Activated T-helper 1 cell treated with anti-CD3 and anti-CD28 coated beads, Interleukin-12 subunit alpha, Interleukin-12 subunit beta, Interleukin-2, Interleukin-4 antibody, amounts not matched to agents 30 ng/mL and 10 ng/mL and 1 ng/mL, durations not matched to agents 14 hours and 24 hours and 36 hours (primary cell): ENCODE measurements around the gene IFI27L1. TPM values are rescaled to one million over a fixed set of nuclear protein-coding genes. Genes with fewer than 3 reads are reported as not detected.
"Not testable (repeated sequence)": the region's sequence is repeated elsewhere in the genome, so short reads cannot be mapped to it uniquely, and the experiment has no call there.

Source experiments
- DNase-seq: peaks from one replicate; pipeline ENCODE4 v3.0.0; 2021; ENCODE audit warnings: low spot score
- H3K27ac Mint-ChIP-seq: one replicate; pipeline ENCODE4 v1.8.0; 2021; ENCODE audit warnings: mild to moderate bottlenecking, mixed read lengths
- H3K27me3 Mint-ChIP-seq: one replicate; pipeline ENCODE4 v1.8.0; 2022; ENCODE audit warnings: mild to moderate bottlenecking, moderate library complexity, mixed read lengths; ENCODE audit not compliant: insufficient read depth
- H3K36me3 Mint-ChIP-seq: one replicate; pipeline ENCODE4 v1.8.0; 2021; ENCODE audit warnings: low read depth, mixed read lengths
- H3K4me1 Mint-ChIP-seq: one replicate; pipeline ENCODE4 v1.8.0; 2021; ENCODE audit warnings: low read depth, mixed read lengths
- H3K4me3 Mint-ChIP-seq: one replicate; pipeline ENCODE4 v1.8.0; 2021; ENCODE audit warnings: mild to moderate bottlenecking, moderate library complexity, mixed read lengths
- H3K9me3 Mint-ChIP-seq: one replicate; pipeline ENCODE4 v1.8.0; 2021; ENCODE audit warnings: mixed read lengths
- intact Hi-C: fragments of 100-400 bp; cut with micrococcal nuclease; formaldehyde crosslinking; loops from one replicate; pipeline ENCODE4 v1.15.1; 2024
- total RNA-seq: library from RNA; stranded (reverse); gene quantifications from 2 replicates; pipeline ENCODE4 v1.2.3, GENCODE V29; 2022

IFI27L1 gene
- total RNA-seq, 1 donor from 2014 or later = 22.7 TPM

- H3K27ac Mint-ChIP-seq = peak overlapping the region; percentile 46
- intact Hi-C loops = loop anchor here (1.0 kb wide), 1 partner anchor 30 kb away; the partner anchor contains the start of genes DDX24 and IFI27L1
Measured at GRCh38 chr14:94051779-94052178, 29.3 kb upstream of the IFI27L1 start.

GRCh38 chr14:94052199-94052598, 28.9 kb upstream of the IFI27L1 start:
- Mint-ChIP-seq H3K4me1 (peaks cover 45% of the 10 kb centered on the region), H3K27ac (peak overlapping the region; percentile 46), H3K9me3 (no peaks in the 10 kb centered on the region), H3K4me3 (no peak overlapping the region), H3K27me3 (no peaks in the 10 kb centered on the region), H3K36me3 (peaks cover 66% of the 10 kb centered on the region)
- no peak for DNase-seq
- intact Hi-C loops = loop anchor here (1.0 kb wide), 1 partner anchor 29 kb away; the partner anchor contains the start of genes DDX24 and IFI27L1

More at GRCh38 chr14:94051779-94052178, 29.3 kb upstream of the IFI27L1 start:
- no peak overlapping the region for H3K4me3 Mint-ChIP-seq
- no peaks in the 10 kb centered on the region for H3K27me3 Mint-ChIP-seq
- no peaks in the 10 kb centered on the region for H3K9me3 Mint-ChIP-seq
- DNase-seq = no peak
- H3K36me3 Mint-ChIP-seq = peaks cover 66% of the 10 kb centered on the region
- peaks cover 41% of the 10 kb centered on the region for H3K4me1 Mint-ChIP-seq

GRCh38 chr14:94052662-94053061, 28.4 kb upstream of the IFI27L1 start:
- intact Hi-C loops = loop anchor here (1.0 kb wide), 1 partner anchor 29 kb away; the partner anchor contains the start of genes DDX24 and IFI27L1
- H3K9me3 Mint-ChIP-seq = no peaks in the 10 kb centered on the region
- H3K4me3 Mint-ChIP-seq = no peak overlapping the region
- no peaks in the 10 kb centered on the region for H3K27me3 Mint-ChIP-seq
- no peak for DNase-seq
- H3K27ac Mint-ChIP-seq = peak overlapping the region; percentile 46
- peaks cover 62% of the 10 kb centered on the region for H3K36me3 Mint-ChIP-seq
- peaks cover 49% of the 10 kb centered on the region for H3K4me1 Mint-ChIP-seq

GRCh38 chr14:94054401-94054800, 26.7 kb upstream of the IFI27L1 start:
- no peak for DNase-seq
- H3K27me3 Mint-ChIP-seq = no peaks in the 10 kb centered on the region
- H3K36me3 Mint-ChIP-seq = peaks cover 61% of the 10 kb centered on the region
- intact Hi-C loops = no loop called here
- no peak overlapping the region for H3K4me3 Mint-ChIP-seq
- peaks cover 67% of the 10 kb centered on the region for H3K4me1 Mint-ChIP-seq
- peak overlapping the region; percentile 2 for H3K27ac Mint-ChIP-seq
- H3K9me3 Mint-ChIP-seq = no peaks in the 10 kb centered on the region

GRCh38 chr14:94054936-94055335, 26.2 kb upstream of the IFI27L1 start:
- intact Hi-C loops = loop anchor here (5.0 kb wide), 1 partner anchor 127 kb away; no protein-coding TSS in a partner anchor
- Mint-ChIP-seq H3K27ac (peak overlapping the region; percentile 1), H3K4me3 (no peak overlapping the region), H3K36me3 (peaks cover 59% of the 10 kb centered on the region), H3K9me3 (no peaks in the 10 kb centered on the region), H3K27me3 (no peaks in the 10 kb centered on the region), H3K4me1 (peaks cover 67% of the 10 kb centered on the region)
- no peak for DNase-seq

- Mint-ChIP-seq H3K4me3 (peak overlapping the region; percentile 6), H3K36me3 (peaks cover 62% of the 10 kb centered on the region), H3K4me1 (peaks cover 70% of the 10 kb centered on the region), H3K9me3 (no peaks in the 10 kb centered on the region), H3K27me3 (no peaks in the 10 kb centered on the region), H3K27ac (peak overlapping the region; percentile 77)
- DNase-seq = peak; percentile 45
- intact Hi-C loops = loop anchor here (1.0 to 5.0 kb wide), 5 partner anchors 20 to 126 kb away; partner anchors contain the start of genes DDX24, IFI27L1 and OTUB2
Measured at GRCh38 chr14:94056579-94057308, 24.4 kb upstream of the IFI27L1 start.

GRCh38 chr14:94058128-94058673, 22.9 kb upstream of the IFI27L1 start:
- Mint-ChIP-seq H3K9me3 (no peaks in the 10 kb centered on the region), H3K27ac (peak overlapping the region; percentile 37), H3K4me1 (peaks cover 66% of the 10 kb centered on the region), H3K36me3 (peaks cover 57% of the 10 kb centered on the region), H3K4me3 (no peak overlapping the region), H3K27me3 (no peaks in the 10 kb centered on the region)
- DNase-seq = no peak
- intact Hi-C loops = loop anchor here (5.0 kb wide), 1 partner anchor 124 kb away; no protein-coding TSS in a partner anchor

- H3K27me3 Mint-ChIP-seq = no peaks in the 10 kb centered on the region
- DNase-seq = no peak
- no peaks in the 10 kb centered on the region for H3K9me3 Mint-ChIP-seq
- H3K27ac Mint-ChIP-seq = peak overlapping the region; percentile 37
- H3K36me3 Mint-ChIP-seq = peaks cover 56% of the 10 kb centered on the region
- H3K4me3 Mint-ChIP-seq = no peak overlapping the region
- intact Hi-C loops = loop anchor here (5.0 kb wide), 1 partner anchor 124 kb away; no protein-coding TSS in a partner anchor
- H3K4me1 Mint-ChIP-seq = peaks cover 69% of the 10 kb centered on the region
Measured at GRCh38 chr14:94058674-94059138, 22.4 kb upstream of the IFI27L1 start.

GRCh38 chr14:94059998-94060397, 21.1 kb upstream of the IFI27L1 start:
- peaks cover 44% of the 10 kb centered on the region for H3K36me3 Mint-ChIP-seq
- H3K4me1 Mint-ChIP-seq = peaks cover 65% of the 10 kb centered on the region
- H3K27me3 Mint-ChIP-seq = no peaks in the 10 kb centered on the region
- DNase-seq = no peak
- H3K27ac Mint-ChIP-seq = no peak overlapping the region
- intact Hi-C loops = loop anchor here (5.0 kb wide), 1 partner anchor 122 kb away; no protein-coding TSS in a partner anchor
- H3K4me3 Mint-ChIP-seq = no peak overlapping the region
- H3K9me3 Mint-ChIP-seq = no peaks in the 10 kb centered on the region

- peaks cover 60% of the 10 kb centered on the region for H3K4me1 Mint-ChIP-seq
- H3K27me3 Mint-ChIP-seq = no peaks in the 10 kb centered on the region
- no peak overlapping the region for H3K4me3 Mint-ChIP-seq
- H3K9me3 Mint-ChIP-seq = peaks cover 8% of the 10 kb centered on the region
- H3K27ac Mint-ChIP-seq = no peak overlapping the region
- DNase-seq = no peak
- intact Hi-C loops = no loop called here
- peaks cover 44% of the 10 kb centered on the region for H3K36me3 Mint-ChIP-seq
Measured at GRCh38 chr14:94062344-94062940, 18.7 kb upstream of the IFI27L1 start.

GRCh38 chr14:94066089-94066676, 14.9 kb upstream of the IFI27L1 start:
- peaks cover 60% of the 10 kb centered on the region for H3K36me3 Mint-ChIP-seq
- no peaks in the 10 kb centered on the region for H3K27me3 Mint-ChIP-seq
- intact Hi-C loops = no loop called here
- H3K27ac Mint-ChIP-seq = no peak overlapping the region
- peaks cover 43% of the 10 kb centered on the region for H3K9me3 Mint-ChIP-seq
- no peak for DNase-seq
- peaks cover 63% of the 10 kb centered on the region for H3K4me1 Mint-ChIP-seq
- no peak overlapping the region for H3K4me3 Mint-ChIP-seq

- Mint-ChIP-seq H3K9me3 (peaks cover 65% of the 10 kb centered on the region), H3K4me1 (peaks cover 42% of the 10 kb centered on the region), H3K36me3 (peaks cover 71% of the 10 kb centered on the region)
- H3K4me3 Mint-ChIP-seq, intact Hi-C loops, DNase-seq, H3K27me3 Mint-ChIP-seq, H3K27ac Mint-ChIP-seq: not testable (repeated sequence)
Measured at GRCh38 chr14:94072076-94072475, 9.0 kb upstream of the IFI27L1 start.
